Esophagus muscularis mucosa (tissue), 4 donors: ENCODE data around the gene RYR1.

Experiments used
- EP300 ChIP-seq: sonication (generic); formaldehyde crosslinking; IDR thresholded peaks from one replicate; pipeline ENCODE4 v1.6.1; 2017; ENCODE audit warnings: antibody characterized with exemption
- POLR2A ChIP-seq: fragments of 450-650 bp; IDR thresholded peaks from one replicate; pipeline ENCODE4 v1.6.1; 2017; ENCODE audit warnings: antibody characterized with exemption, moderate library complexity, mild to moderate bottlenecking, low read depth
- TF ChIP-seq, protein P1 (sequence below), 3 experiments: fragments of 200-600 bp in 2 of 3; fragments of 450-650 bp in 1 of 3; sonication (generic) in 2 of 3; IDR thresholded peaks; one replicate each; pipeline ENCODE4 v1.5.1; 2017 to 2019; ENCODE audit warnings: antibody characterized with exemption in 3 of 3, mild to moderate bottlenecking in 2 of 3, moderate library complexity in 1 of 3

DNA sequence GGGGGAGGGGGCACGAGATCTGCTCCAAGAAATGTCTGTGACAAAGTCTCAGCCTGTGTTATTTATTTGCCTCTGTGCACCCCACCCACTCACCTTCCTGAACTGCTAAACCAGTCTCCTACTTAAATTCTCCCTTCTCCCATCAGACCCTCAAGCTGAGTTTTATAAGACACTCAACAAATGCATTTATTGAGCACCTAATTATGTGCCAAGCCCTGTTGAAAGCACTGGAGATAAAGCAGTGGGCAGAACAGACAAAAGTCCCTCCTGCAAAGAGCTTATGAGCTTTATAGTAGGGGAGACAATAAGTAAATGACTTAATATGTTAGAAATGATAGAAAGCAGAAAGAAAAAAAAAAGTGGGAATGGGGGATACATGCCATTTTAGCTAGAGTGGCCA, 34.0 kb upstream of the RYR1 start:
- TF ChIP-seq, protein P1, sequence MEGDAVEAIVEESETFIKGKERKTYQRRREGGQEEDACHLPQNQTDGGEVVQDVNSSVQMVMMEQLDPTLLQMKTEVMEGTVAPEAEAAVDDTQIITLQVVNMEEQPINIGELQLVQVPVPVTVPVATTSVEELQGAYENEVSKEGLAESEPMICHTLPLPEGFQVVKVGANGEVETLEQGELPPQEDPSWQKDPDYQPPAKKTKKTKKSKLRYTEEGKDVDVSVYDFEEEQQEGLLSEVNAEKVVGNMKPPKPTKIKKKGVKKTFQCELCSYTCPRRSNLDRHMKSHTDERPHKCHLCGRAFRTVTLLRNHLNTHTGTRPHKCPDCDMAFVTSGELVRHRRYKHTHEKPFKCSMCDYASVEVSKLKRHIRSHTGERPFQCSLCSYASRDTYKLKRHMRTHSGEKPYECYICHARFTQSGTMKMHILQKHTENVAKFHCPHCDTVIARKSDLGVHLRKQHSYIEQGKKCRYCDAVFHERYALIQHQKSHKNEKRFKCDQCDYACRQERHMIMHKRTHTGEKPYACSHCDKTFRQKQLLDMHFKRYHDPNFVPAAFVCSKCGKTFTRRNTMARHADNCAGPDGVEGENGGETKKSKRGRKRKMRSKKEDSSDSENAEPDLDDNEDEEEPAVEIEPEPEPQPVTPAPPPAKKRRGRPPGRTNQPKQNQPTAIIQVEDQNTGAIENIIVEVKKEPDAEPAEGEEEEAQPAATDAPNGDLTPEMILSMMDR (IDR thresholded peaks at IDR 0.05) = no peak
- TF ChIP-seq POLR2A (no peak), EP300 (no peak)
